Neural cell (in vitro differentiated cells): ENCODE results near the gene QRICH1. TPM values are rescaled to one million over a fixed set of nuclear protein-coding genes. Genes with fewer than 3 reads are reported as not detected.

ENCODE experiments used
- H2AFZ ChIP-seq: fragments of 200-600, 300-800 bp; sonication (generic), shearing (Covaris generic); 2 replicates; pipeline ENCODE4 v1.6.0; 2014; ENCODE audit warnings: low read depth, mild to moderate bottlenecking, antibody characterized with exemption, low read length, moderate library complexity
- H3F3A ChIP-seq: fragments of 200-600 bp; shearing (Covaris generic); 2 replicates; pipeline ENCODE4 v1.6.1; 2016; ENCODE audit warnings: mild to moderate bottlenecking, moderate library complexity, mixed read lengths, antibody characterized with exemption, low read length; ENCODE audit not compliant: insufficient read depth, poor library complexity, severe bottlenecking
- H3K27ac ChIP-seq: fragments of 200-600, 300-800 bp; sonication (generic), shearing (Covaris generic); 2 replicates; pipeline ENCODE4 v1.5.1; 2014; ENCODE audit warnings: mild to moderate bottlenecking, low read length, moderate library complexity
- H3K27me3 ChIP-seq: fragments of 300-800, 200-600 bp; sonication (generic), shearing (Covaris generic); 2 replicates; pipeline ENCODE4 v1.6.0; 2014; ENCODE audit warnings: mild to moderate bottlenecking, low read depth, low read length, moderate library complexity; ENCODE audit not compliant: insufficient read depth
- H3K36me3 ChIP-seq: fragments of 300-800, 200-600 bp; sonication (generic), shearing (Covaris generic); 2 replicates; pipeline ENCODE4 v1.5.1; 2014; ENCODE audit warnings: mild to moderate bottlenecking, antibody characterized with exemption, low read length, moderate library complexity; ENCODE audit not compliant: insufficient read depth
- H3K4me2 ChIP-seq: fragments of 300-800, 200-600 bp; sonication (generic), shearing (Covaris generic); 2 replicates; pipeline ENCODE4 v1.6.0; 2014; ENCODE audit warnings: mild to moderate bottlenecking, low read length
- H3K4me3 ChIP-seq: fragments of 300-800, 200-600 bp; sonication (generic), shearing (Covaris generic); 2 replicates; pipeline ENCODE4 v1.5.1; 2014; ENCODE audit warnings: mild to moderate bottlenecking, low read length, moderate library complexity
- H3K79me2 ChIP-seq: fragments of 200-600 bp; shearing (Covaris generic); replicated peaks from 2 replicates; pipeline ENCODE4 v1.6.0; 2014; ENCODE audit warnings: mild to moderate bottlenecking, low read length, moderate library complexity; ENCODE audit not compliant: insufficient read depth
- H3K9ac ChIP-seq: fragments of 300-800, 200-600 bp; sonication (generic), shearing (Covaris generic); 2 replicates; pipeline ENCODE4 v1.6.1; 2016; ENCODE audit warnings: mild to moderate bottlenecking, low read length, mixed read lengths
- H3K9me2 ChIP-seq: fragments of 200-600 bp; shearing (Covaris generic); 2 replicates; pipeline ENCODE4 v1.6.1; 2016; ENCODE audit warnings: mild to moderate bottlenecking, low read length, mixed read lengths; ENCODE audit not compliant: insufficient read depth
- H3K9me3 ChIP-seq: fragments of 200-600, 300-800 bp; sonication (generic), shearing (Covaris generic); 2 replicates; pipeline ENCODE4 v1.6.1; 2016; ENCODE audit warnings: mild to moderate bottlenecking, mixed run types, low read length, moderate library complexity, mixed read lengths
- H4K20me1 ChIP-seq: fragments of 200-600 bp; shearing (Covaris generic); 2 replicates; pipeline ENCODE4 v1.6.1; 2016; ENCODE audit warnings: mild to moderate bottlenecking, mixed run types; ENCODE audit not compliant: insufficient read depth
- CTCF ChIP-seq: fragments of 450-650 bp; IDR thresholded peaks from 2 replicates; pipeline ENCODE4 v1.5.1; 2014; ENCODE audit warnings: antibody characterized with exemption, mild to moderate bottlenecking, moderate library complexity; ENCODE audit not compliant: poor library complexity, severe bottlenecking
- EP300 ChIP-seq: fragments of 450-650 bp; conservative IDR thresholded peaks from 2 replicates; pipeline ENCODE4 v1.6.1; 2014; ENCODE audit warnings: antibody characterized with exemption, mild to moderate bottlenecking, moderate library complexity; ENCODE audit not compliant: poor library complexity, severe bottlenecking
- EZH2 ChIP-seq: fragments of 200-600, 300-800 bp; shearing (Covaris generic), sonication (generic); IDR thresholded peaks from 2 replicates; pipeline ENCODE4 v1.6.1; 2014; ENCODE audit warnings: antibody characterized with exemption, low read length, borderline replicate concordance, mild to moderate bottlenecking; ENCODE audit not compliant: insufficient read depth, poor library complexity, severe bottlenecking
- MXI1 ChIP-seq: fragments of 450-650 bp; conservative IDR thresholded peaks from 2 replicates; pipeline ENCODE4 v1.6.1; 2014; ENCODE audit warnings: antibody characterized with exemption, mild to moderate bottlenecking; ENCODE audit not compliant: poor library complexity, severe bottlenecking
- POLR2AphosphoS5 ChIP-seq: IDR thresholded peaks from 2 replicates; pipeline ENCODE4 v1.6.1; 2012
- RAD21 ChIP-seq: fragments of 450-650 bp; conservative IDR thresholded peaks from 2 replicates; pipeline ENCODE4 v1.6.1; 2014; ENCODE audit warnings: antibody characterized with exemption, mild to moderate bottlenecking, moderate library complexity
- REST ChIP-seq: IDR thresholded peaks from 2 replicates; pipeline ENCODE4 v1.6.1; 2012; ENCODE audit warnings: borderline replicate concordance
- SMC3 ChIP-seq: fragments of 450-650 bp; conservative IDR thresholded peaks from 2 replicates; pipeline ENCODE4 v1.6.1; 2014; ENCODE audit warnings: antibody characterized with exemption, mild to moderate bottlenecking, moderate library complexity; ENCODE audit not compliant: poor library complexity
- TAF1 ChIP-seq: IDR thresholded peaks from 2 replicates; pipeline ENCODE4 v1.6.1; 2012; ENCODE audit warnings: low read depth
- polyA plus RNA-seq: library from polyadenylated mRNA; depleted of rRNA; stranded (reverse); fragments of >200 nt; gene quantifications from 2 replicates; pipeline ENCODE4 v1.2.3, GENCODE V29; 2014

QRICH1 gene
- polyA plus RNA-seq, 1 donor from 2014 or later: 87.5 TPM

GRCh38 chr3:49110780-49111179 lies 16.9 kb upstream of the QRICH1 start:
- H3K36me3 ChIP-seq: peaks cover 7% of the 10 kb centered on the region
- H4K20me1 ChIP-seq: no peaks in the 10 kb centered on the region
- H3F3A ChIP-seq: peaks cover 1% of the 10 kb centered on the region
- H3K27me3 ChIP-seq: no peaks in the 10 kb centered on the region
- no peak overlapping the region for H3K4me2 ChIP-seq
- no peak overlapping the region for H3K4me3 ChIP-seq
- no peak overlapping the region for H3K27ac ChIP-seq
- H3K9me3 ChIP-seq: no peaks in the 10 kb centered on the region
- H3K79me2 ChIP-seq: no peaks in the 10 kb centered on the region
- H2AFZ ChIP-seq: no peak overlapping the region
- no peak for TF ChIP-seq EZH2
- no peak for TF ChIP-seq POLR2AphosphoS5
- no peak for TF ChIP-seq CTCF
- no peak for TF ChIP-seq REST
- no peak for TF ChIP-seq EP300
- no peak for TF ChIP-seq RAD21
- TF ChIP-seq MXI1: no peak
- TF ChIP-seq TAF1: no peak
- no peak for TF ChIP-seq SMC3
- no peak overlapping the region for H3K9ac ChIP-seq
- no peaks in the 10 kb centered on the region for H3K9me2 ChIP-seq

GRCh38 chr3:49108346-49108745 lies 14.5 kb upstream of the QRICH1 start:
- Histone ChIP-seq H3K9me3 (no peaks in the 10 kb centered on the region), H3K79me2 (peaks cover 10% of the 10 kb centered on the region), H3K9ac (no peak overlapping the region), H4K20me1 (no peaks in the 10 kb centered on the region), H3K27ac (no peak overlapping the region), H2AFZ (no peak overlapping the region), H3K9me2 (no peaks in the 10 kb centered on the region), H3K36me3 (no peaks in the 10 kb centered on the region), H3F3A (peaks cover 3% of the 10 kb centered on the region), H3K27me3 (no peaks in the 10 kb centered on the region), H3K4me2 (no peak overlapping the region), H3K4me3 (no peak overlapping the region)
- TF ChIP-seq EP300 (no peak), RAD21 (no peak), POLR2AphosphoS5 (no peak), REST (no peak), EZH2 (no peak), MXI1 (no peak), SMC3 (no peak), CTCF (no peak)
